SU-DHL-6 (cell line): ENCODE measurements around the gene SYNDIG1.

Experiments
- CTCF ChIP-seq: fragments of 200-600 bp; sonication (generic); IDR thresholded peaks from one replicate; pipeline ENCODE4 v1.5.1; 2017; ENCODE audit warnings: antibody characterized with exemption, mild to moderate bottlenecking, low read length, moderate library complexity; ENCODE audit not compliant: insufficient read depth, poor library complexity, severe bottlenecking
- EZH2phosphoT487 ChIP-seq: fragments of 200-600 bp; sonication (generic), shearing (Covaris generic); conservative IDR thresholded peaks from 2 replicates; pipeline ENCODE4 v1.6.1; 2018; ENCODE audit warnings: mild to moderate bottlenecking, antibody characterized with exemption, low read length, moderate library complexity, mixed read lengths

DNA sequence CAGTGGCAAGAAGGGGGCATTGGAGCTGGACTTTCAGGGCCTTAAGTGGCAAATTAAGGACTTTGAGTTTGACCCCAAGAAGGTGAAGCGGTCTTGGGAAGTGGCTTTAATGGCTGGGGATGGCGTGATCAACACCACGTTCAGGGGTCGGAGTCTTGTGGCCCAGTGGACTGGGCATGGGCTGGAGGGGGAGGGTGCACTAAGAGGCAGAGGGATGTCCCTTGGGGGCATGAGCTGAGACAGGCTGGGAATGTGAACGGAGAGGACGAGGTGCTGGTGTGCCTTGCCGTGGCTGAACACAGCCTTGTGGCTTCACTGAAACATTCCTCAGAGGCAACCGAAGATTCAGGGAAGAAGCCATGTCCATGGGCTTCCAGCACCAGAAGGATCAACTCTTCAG is 227.0 kb downstream of the SYNDIG1 start:
- no peak for TF ChIP-seq CTCF
- TF ChIP-seq EZH2phosphoT487, result no peak
